Ishikawa (cell line): Measurements from ENCODE around the gene REXO4.

Experiments used
- CEBPB ChIP-seq: IDR thresholded peaks from 2 replicates; pipeline ENCODE4 v1.6.1; 2012
- FOXM1 ChIP-seq: IDR thresholded peaks from 2 replicates; pipeline ENCODE4 v1.6.1; 2012; ENCODE audit warnings: low read depth, borderline replicate concordance
- TF ChIP-seq, protein P1 (sequence below): IDR thresholded peaks from 2 replicates; pipeline ENCODE4 v1.6.1; 2012

DNA sequence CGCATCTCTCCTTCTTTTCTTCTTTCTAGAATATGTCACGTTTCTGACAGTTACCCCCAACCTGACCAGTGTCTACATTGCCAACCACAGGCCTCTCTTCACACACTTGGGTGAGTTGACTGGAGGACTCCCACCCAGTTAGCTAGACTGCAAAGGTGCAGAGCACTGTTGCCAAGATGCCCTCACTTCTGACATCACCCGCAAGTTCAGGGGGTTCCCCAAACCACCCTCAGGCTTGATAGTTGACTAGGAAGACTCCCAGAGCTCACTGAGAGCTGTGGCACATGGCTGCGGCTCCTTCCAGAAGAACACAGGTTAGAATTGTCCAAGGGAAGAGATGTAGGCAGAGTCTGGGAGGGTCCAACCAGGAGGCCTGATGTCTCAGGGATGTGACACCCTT lies 21.5 kb upstream of the REXO4 start:
- TF ChIP-seq FOXM1, result no peak
- TF ChIP-seq, protein P1, sequence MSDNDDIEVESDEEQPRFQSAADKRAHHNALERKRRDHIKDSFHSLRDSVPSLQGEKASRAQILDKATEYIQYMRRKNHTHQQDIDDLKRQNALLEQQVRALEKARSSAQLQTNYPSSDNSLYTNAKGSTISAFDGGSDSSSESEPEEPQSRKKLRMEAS, result no peak
- no peak for TF ChIP-seq CEBPB
